NCI-H345 treated with DMSO at 0.1 percent for 48 hours (cell line): Measurements from ENCODE around the gene SLC7A6OS.

ENCODE experiments used
- DNase-seq: peaks from one replicate; lab custom pipeline; 2025; ENCODE audit not compliant: unreplicated experiment; lab: John Stamatoyannopoulos, UW

SLC7A6OS gene

GRCh38 chr16:68257906-68258800, 52.6 kb downstream of the SLC7A6OS start:
- no peak for DNase-seq

- DNase-seq = no peak
Measured at GRCh38 chr16:68257251-68257905, 53.4 kb downstream of the SLC7A6OS start.

- DNase-seq = no peak
Measured at GRCh38 chr16:68255712-68256111, 55.0 kb downstream of the SLC7A6OS start.

- no peak for DNase-seq
Measured at GRCh38 chr16:68253721-68254120, 57.0 kb downstream of the SLC7A6OS start.

GRCh38 chr16:68252383-68252782, 58.4 kb downstream of the SLC7A6OS start:
- no peak for DNase-seq

- no peak for DNase-seq
Measured at GRCh38 chr16:68251832-68252231, 58.9 kb downstream of the SLC7A6OS start.

GRCh38 chr16:68250951-68251350, 59.8 kb downstream of the SLC7A6OS start:
- DNase-seq = no peak

- DNase-seq = no peak
Measured at GRCh38 chr16:68249371-68249770, 61.4 kb downstream of the SLC7A6OS start.
